Measurements from ENCODE around the gene MXI1. TPM values are rescaled to one million over a fixed set of nuclear protein-coding genes. Genes with fewer than 3 reads are reported as not detected.
A peak's percentile ranks its signal among the peaks of the same experiment; 100 is the strongest.
"Not testable (repeated sequence)": the region's sequence is repeated elsewhere in the genome, so short reads cannot be mapped to it uniquely, and the experiment has no call there.

The MXI1 gene
- total RNA-seq, 2 experiments from 2014 or later = 24.4 to 26.7 TPM

- Mint-ChIP-seq H3K27ac (no peak overlapping the region), H3K4me1 (peaks cover 13% of the 10 kb centered on the region), H3K4me3 (no peak overlapping the region), H3K27me3 (no peaks in the 10 kb centered on the region), H3K36me3 (peaks cover 1% of the 10 kb centered on the region), H3K9me3 (no peaks in the 10 kb centered on the region)
- DNase-seq = no peak
Observed at GRCh38 chr10:110265573-110266193, 58.3 kb downstream of the MXI1 start.

GRCh38 chr10:110267276-110267675 lies 59.9 kb downstream of the MXI1 start:
- DNase-seq = no peak
- Mint-ChIP-seq H3K4me1 (peaks cover 13% of the 10 kb centered on the region), H3K9me3 (no peaks in the 10 kb centered on the region)

GRCh38 chr10:110268442-110268841 lies 61.0 kb downstream of the MXI1 start:
- no peak for DNase-seq
- no peak overlapping the region for H3K27ac Mint-ChIP-seq
- no peaks in the 10 kb centered on the region for H3K27me3 Mint-ChIP-seq
- H3K4me3 Mint-ChIP-seq = no peak overlapping the region
- H3K9me3 Mint-ChIP-seq = no peaks in the 10 kb centered on the region
- H3K4me1 Mint-ChIP-seq = peaks cover 16% of the 10 kb centered on the region
- H3K36me3 Mint-ChIP-seq = no peaks in the 10 kb centered on the region

More at GRCh38 chr10:110267276-110267675, 59.9 kb downstream of the MXI1 start:
- Mint-ChIP-seq H3K36me3 (no peaks in the 10 kb centered on the region), H3K27me3 (no peaks in the 10 kb centered on the region), H3K27ac (no peak overlapping the region), H3K4me3 (no peak overlapping the region)

DNA sequence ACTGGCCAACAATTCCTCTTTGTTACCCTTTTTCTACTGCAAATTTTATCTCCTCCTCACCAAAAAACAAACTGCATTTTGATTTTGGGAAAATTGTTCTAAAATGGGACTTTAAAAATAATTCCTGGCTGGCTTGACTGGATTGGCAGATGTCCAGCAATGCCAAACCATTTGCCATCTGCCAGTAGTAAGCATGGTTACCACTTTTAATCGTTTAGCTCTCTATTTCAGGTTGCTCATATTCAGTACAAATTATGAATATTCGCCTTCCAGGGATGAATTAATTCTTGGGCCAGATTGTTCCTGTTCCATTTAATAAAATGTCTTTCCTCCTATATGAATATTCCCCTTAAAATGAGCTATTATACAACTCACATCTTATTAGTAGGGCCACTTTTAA lies 61.6 kb downstream of the MXI1 start:
- Mint-ChIP-seq H3K4me3 (no peak overlapping the region), H3K4me1 (peaks cover 22% of the 10 kb centered on the region), H3K36me3 (no peaks in the 10 kb centered on the region), H3K27me3 (no peaks in the 10 kb centered on the region), H3K9me3 (no peaks in the 10 kb centered on the region), H3K27ac (no peak overlapping the region)
- DNase-seq = no peak

DNA sequence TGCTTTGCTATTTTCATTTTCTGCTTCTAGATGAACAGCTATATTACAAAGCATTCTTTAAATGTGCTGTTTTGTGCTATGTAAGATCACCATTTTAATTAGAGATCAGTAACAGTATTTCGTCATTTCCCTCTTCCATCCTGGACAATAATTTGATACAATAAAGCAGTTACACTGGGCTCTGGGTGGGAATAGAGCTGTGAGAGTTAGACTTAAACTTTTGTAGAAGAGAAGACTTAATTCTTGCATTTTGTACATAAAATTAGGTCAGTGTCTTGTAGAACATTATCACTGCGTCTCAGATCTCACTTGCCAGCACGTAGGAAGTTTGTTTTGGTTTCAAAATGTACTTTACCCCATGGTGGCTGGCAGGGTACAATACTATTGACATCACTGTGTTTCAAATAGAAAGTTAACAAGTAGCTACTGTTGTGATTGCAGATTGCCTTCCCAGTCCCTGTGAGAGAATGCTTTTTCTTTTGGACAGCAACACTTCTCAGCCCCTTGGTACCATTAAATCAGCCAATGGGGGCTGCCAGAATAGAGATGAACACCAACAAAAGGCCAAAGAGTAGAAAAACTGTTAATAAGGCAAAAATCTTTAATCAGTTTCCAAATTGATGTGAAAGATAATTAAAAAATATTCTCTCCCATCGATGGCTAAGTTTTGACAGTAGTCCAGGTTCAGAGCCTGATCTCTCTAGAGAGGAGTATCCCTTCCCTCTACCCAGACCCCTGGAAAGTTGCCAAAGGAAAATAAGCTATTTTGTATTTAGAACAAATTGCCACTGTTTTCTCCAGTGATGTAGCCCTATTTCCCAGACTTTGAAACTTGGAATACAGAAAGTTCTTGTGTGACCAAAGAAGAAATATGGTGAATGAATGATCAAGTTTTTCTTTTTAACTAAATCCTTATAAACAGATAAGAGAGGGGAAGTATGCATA lies 62.2 kb downstream of the MXI1 start:
- DNase-seq = no peak
- Mint-ChIP-seq H3K4me1 (peaks cover 28% of the 10 kb centered on the region), H3K27ac (peak overlapping the region; percentile 50), H3K9me3 (no peaks in the 10 kb centered on the region), H3K27me3 (no peaks in the 10 kb centered on the region), H3K36me3 (no peaks in the 10 kb centered on the region), H3K4me3 (peak overlapping the region; percentile 57)

DNA sequence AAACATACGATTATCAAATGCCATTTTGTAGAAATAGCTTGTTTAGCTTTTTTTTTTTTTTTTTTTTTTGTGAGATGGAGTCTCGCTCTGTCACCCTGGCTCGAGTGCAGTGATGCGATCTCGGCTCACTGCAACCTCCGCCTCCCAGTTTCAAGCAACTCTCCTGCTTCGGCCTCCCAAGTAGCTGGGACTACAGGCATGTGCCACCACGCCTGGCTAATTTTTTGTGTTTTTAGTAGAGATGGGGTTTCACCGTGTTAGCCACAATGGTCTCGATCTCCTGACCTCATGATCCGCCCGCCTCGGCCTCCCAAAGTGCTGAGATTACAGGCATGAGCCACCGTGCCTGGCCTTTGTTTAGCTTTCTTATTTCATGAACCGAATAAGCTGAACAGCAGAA lies 65.6 kb downstream of the MXI1 start:
- DNase-seq, H3K27me3 Mint-ChIP-seq, H3K36me3 Mint-ChIP-seq, H3K4me3 Mint-ChIP-seq, H3K9me3 Mint-ChIP-seq, H3K27ac Mint-ChIP-seq: not testable (repeated sequence)
- H3K4me1 Mint-ChIP-seq = peaks cover 35% of the 10 kb centered on the region

DNA sequence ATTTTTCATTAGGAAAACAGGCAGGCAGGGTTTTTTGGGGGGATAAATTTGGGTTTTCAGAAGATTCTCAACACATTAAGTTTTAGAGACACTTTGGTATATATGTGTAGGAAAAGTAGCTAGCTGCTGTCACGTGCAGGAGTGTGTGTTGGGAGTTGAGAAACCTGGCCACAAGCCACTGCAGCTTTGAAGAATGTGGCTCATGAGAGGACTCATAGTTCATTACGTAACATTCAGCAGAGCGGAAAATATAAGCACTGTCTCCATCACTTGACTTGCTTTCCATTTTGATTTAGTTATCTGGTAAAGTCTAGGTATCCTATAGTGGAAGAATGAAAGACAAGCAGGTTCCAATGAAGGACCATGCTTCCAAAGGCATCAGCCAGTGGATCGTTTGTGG lies 66.1 kb downstream of the MXI1 start:
- H3K4me1 Mint-ChIP-seq = peaks cover 36% of the 10 kb centered on the region
- peak; percentile 44 for DNase-seq
- H3K27me3 Mint-ChIP-seq = no peaks in the 10 kb centered on the region
- H3K4me3 Mint-ChIP-seq = no peak overlapping the region
- no peaks in the 10 kb centered on the region for H3K36me3 Mint-ChIP-seq
- peak overlapping the region; percentile 77 for H3K27ac Mint-ChIP-seq
- no peaks in the 10 kb centered on the region for H3K9me3 Mint-ChIP-seq

GRCh38 chr10:110274072-110274627 lies 66.7 kb downstream of the MXI1 start:
- no peak overlapping the region for H3K4me3 Mint-ChIP-seq
- peak overlapping the region; percentile 77 for H3K27ac Mint-ChIP-seq
- H3K9me3 Mint-ChIP-seq = no peaks in the 10 kb centered on the region
- H3K27me3 Mint-ChIP-seq = no peaks in the 10 kb centered on the region
- no peak for DNase-seq
- H3K36me3 Mint-ChIP-seq = peaks cover 2% of the 10 kb centered on the region
- H3K4me1 Mint-ChIP-seq = peaks cover 37% of the 10 kb centered on the region

DNA sequence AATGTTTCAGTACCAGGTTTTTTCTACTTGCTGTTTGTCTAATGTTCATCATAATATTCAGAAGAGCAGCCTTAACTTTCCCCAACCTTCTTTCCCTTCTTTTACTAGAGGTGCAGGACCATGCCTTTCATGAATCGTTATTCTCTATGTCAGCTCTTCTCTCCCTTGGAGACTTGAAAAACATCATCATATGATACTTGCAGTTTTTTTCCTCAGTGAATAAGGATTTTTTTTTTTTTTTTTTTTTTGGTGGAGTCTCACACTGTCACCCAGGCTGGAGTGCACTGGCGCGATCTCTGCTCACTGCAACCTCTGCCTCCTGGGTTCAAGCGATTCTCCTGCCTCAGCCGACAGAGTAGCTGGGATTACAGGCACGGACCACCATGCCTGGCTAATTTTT lies 67.2 kb downstream of the MXI1 start:
- DNase-seq = no peak
- H3K4me3 Mint-ChIP-seq = no peak overlapping the region
- no peaks in the 10 kb centered on the region for H3K27me3 Mint-ChIP-seq
- H3K27ac Mint-ChIP-seq = no peak overlapping the region
- H3K9me3 Mint-ChIP-seq = no peaks in the 10 kb centered on the region
- peaks cover 33% of the 10 kb centered on the region for H3K4me1 Mint-ChIP-seq
- peaks cover 2% of the 10 kb centered on the region for H3K36me3 Mint-ChIP-seq

GRCh38 chr10:110275128-110275729 lies 67.8 kb downstream of the MXI1 start:
- H3K27ac Mint-ChIP-seq = no peak overlapping the region
- no peak for DNase-seq
- no peaks in the 10 kb centered on the region for H3K27me3 Mint-ChIP-seq
- H3K9me3 Mint-ChIP-seq = no peaks in the 10 kb centered on the region
- H3K4me3 Mint-ChIP-seq = no peak overlapping the region
- peaks cover 32% of the 10 kb centered on the region for H3K4me1 Mint-ChIP-seq
- peaks cover 2% of the 10 kb centered on the region for H3K36me3 Mint-ChIP-seq

DNA sequence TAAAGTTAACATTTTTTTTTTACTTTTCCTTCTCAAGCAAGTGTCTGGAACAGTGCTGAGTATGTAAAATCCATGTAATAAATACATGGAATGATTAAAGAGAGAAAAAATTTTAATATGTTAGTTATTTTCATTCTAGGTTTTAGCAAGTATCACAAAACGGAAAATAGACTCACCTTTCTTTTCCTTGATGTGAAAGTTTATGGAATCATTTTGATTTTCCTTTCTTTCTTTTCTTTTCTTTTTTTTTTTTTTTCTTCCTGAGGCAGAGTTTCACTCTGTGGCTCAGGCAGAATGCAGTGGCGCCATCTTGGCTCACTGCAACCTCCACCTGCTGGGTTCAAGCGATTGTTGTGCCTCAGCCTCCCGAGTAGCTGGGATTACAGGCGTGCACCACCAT lies 69.2 kb downstream of the MXI1 start:
- Mint-ChIP-seq H3K36me3 (peaks cover 5% of the 10 kb centered on the region), H3K4me3 (no peak overlapping the region), H3K27ac (no peak overlapping the region), H3K9me3 (no peaks in the 10 kb centered on the region), H3K27me3 (no peaks in the 10 kb centered on the region), H3K4me1 (peaks cover 32% of the 10 kb centered on the region)
- DNase-seq = no peak

DNA sequence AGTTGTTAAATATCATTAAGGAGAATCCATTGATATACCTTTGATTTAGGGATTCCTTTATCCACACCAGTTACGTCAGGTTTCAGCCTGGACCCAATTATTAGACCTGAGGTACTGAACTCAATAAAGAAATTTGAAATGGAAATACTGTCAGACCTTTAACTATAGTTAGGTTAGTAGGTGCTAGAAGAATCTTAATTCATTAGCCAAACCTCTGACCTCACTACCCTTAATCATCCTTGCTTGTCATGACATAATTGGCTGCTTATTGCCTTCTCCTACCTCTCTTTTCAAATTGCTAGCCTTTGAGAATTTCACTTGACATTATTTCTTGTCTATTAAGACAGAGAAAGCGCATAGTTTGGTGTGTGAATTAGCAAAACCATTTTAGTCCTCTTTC lies 70.2 kb downstream of the MXI1 start:
- Mint-ChIP-seq H3K4me3 (no peak overlapping the region), H3K9me3 (no peaks in the 10 kb centered on the region), H3K27ac (no peak overlapping the region), H3K36me3 (peaks cover 5% of the 10 kb centered on the region), H3K4me1 (peaks cover 32% of the 10 kb centered on the region), H3K27me3 (no peaks in the 10 kb centered on the region)
- DNase-seq = no peak

DNA sequence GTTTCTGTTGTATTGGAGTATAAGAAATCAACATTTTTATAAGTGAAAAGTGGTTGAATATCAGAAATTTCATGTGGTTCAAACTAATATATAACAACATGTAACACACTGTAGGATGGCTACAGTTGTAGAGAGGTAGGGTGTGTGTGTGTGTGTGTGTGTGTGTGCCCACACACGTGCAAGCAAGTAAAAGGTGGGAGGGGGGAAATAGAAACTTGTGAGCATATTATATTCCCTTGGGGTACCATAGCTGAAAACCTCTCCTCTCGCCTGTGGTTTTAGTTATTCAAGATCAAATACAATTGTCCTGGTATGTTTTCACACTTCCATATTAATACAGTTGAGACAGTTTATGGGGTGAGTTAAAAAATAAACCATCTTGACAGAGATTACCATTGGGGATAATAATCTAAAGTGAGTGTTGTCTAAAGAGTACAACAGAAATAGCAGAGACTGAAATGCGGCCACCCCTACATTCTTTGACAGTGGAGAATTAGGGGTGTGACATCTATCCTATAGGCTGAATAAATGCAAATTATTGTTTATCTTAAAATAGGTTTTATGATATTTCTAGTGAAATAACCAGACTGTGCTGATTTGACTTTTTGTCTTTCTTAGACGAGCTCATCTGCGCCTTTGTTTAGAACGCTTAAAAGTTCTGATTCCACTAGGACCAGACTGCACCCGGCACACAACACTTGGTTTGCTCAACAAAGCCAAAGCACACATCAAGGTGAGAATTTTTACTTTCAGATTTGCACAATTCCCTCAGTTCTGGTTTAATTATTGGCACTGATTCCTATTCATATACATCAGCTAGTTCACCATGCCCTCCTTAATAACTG lies 71.4 kb downstream of the MXI1 start:
- no peak for DNase-seq
- no peak overlapping the region for H3K27ac Mint-ChIP-seq
- no peak overlapping the region for H3K4me3 Mint-ChIP-seq

DNA sequence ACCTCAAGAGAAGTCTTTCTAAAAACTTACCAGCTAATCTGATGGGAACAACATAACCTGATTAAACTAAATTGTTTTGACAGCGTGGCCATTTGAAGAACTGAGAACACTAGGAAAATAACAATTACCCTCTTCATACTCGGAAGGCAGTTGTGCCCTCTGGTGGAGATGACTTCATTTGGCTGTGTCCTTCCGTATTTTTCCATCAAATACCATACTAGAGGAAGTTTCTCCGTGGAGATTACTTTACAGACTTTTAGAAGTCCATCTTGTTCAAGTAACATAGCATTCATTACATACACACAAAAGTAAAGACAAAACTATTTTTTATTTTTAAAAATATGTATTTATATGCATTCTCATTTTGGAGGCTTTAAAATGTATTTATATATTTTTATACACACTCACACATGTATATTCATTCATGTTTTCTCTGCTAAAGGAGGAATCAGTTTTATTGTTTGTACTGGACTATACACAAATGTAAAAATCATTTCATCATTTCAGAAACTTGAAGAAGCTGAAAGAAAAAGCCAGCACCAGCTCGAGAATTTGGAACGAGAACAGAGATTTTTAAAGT lies 72.1 kb downstream of the MXI1 start:
- Mint-ChIP-seq H3K36me3 (peaks cover 5% of the 10 kb centered on the region), H3K4me3 (no peak overlapping the region), H3K27ac (no peak overlapping the region), H3K4me1 (peaks cover 18% of the 10 kb centered on the region), H3K9me3 (no peaks in the 10 kb centered on the region), H3K27me3 (no peaks in the 10 kb centered on the region)
- DNase-seq = peak; percentile 31

More for the DNA sequence above, 71.4 kb downstream of the MXI1 start:
- no peaks in the 10 kb centered on the region for H3K27me3 Mint-ChIP-seq
- H3K36me3 Mint-ChIP-seq = peaks cover 5% of the 10 kb centered on the region
- H3K4me1 Mint-ChIP-seq = peaks cover 25% of the 10 kb centered on the region
- H3K9me3 Mint-ChIP-seq = no peaks in the 10 kb centered on the region
